Spleen (tissue), 11 donors: ENCODE data around the gene TANK. TPM values are rescaled to one million over a fixed set of nuclear protein-coding genes. Genes with fewer than 3 reads are reported as not detected.

Experiments used
- DNase-seq: peaks from one replicate; pipeline ENCODE4 v3.0.0-alpha.2; 2020
- H3K27ac ChIP-seq, 8 donors: fragments of 200-600 bp; sonication (generic) in 7 of 8; 1 replicate in 4 of 8; 2 replicates in 4 of 8; pipeline versions ENCODE4 v1.5.0 to v1.8.0; 2016 to 2021; ENCODE audit warnings: inconsistent platforms in 4 of 8, mild to moderate bottlenecking in 4 of 8, moderate library complexity in 1 of 8
- H3K27me3 ChIP-seq, 7 donors: fragments of 200-600 bp; sonication (generic) in 6 of 7; replicated peaks in 1 of 7; 1 replicate in 4 of 7; 2 replicates in 3 of 7; pipeline versions ENCODE4 v1.5.0 to v1.8.0; 2016 to 2021; ENCODE audit warnings: inconsistent platforms in 3 of 7, mild to moderate bottlenecking in 1 of 7
- H3K36me3 ChIP-seq, 6 donors: fragments of 200-600 bp; sonication (generic) in 5 of 6; 1 replicate in 4 of 6; 2 replicates in 2 of 6; pipeline versions ENCODE4 v1.5.0 to v1.8.0; 2016 to 2021; ENCODE audit warnings: inconsistent platforms in 2 of 6
- H3K4me1 ChIP-seq, 6 donors: fragments of 200-600 bp; sonication (generic) in 5 of 6; 1 replicate in 3 of 6; 2 replicates in 3 of 6; pipeline versions ENCODE4 v1.5.0 to v1.8.0; 2016 to 2021; ENCODE audit warnings: inconsistent platforms in 3 of 6
- H3K4me3 ChIP-seq, 8 donors: fragments of 200-600 bp; sonication (generic) in 7 of 8; 1 replicate in 4 of 8; 2 replicates in 4 of 8; pipeline versions ENCODE4 v1.5.0 to v1.8.0; 2016 to 2021; ENCODE audit warnings: inconsistent platforms in 4 of 8, mild to moderate bottlenecking in 4 of 8, moderate library complexity in 2 of 8
- H3K9me3 ChIP-seq, 8 donors: fragments of 200-600 bp; sonication (generic) in 7 of 8; 1 replicate in 4 of 8; 2 replicates in 4 of 8; pipeline versions ENCODE4 v1.5.0 to v1.8.0; 2016 to 2021; ENCODE audit warnings: inconsistent platforms in 4 of 8
- CTCF ChIP-seq, 11 experiments: fragments of 200-600 bp in 7 of 11; fragments of 450-650 bp in 4 of 11; sonication (generic) in 4 of 11; IDR thresholded peaks in 8 of 11; conservative IDR thresholded peaks in 3 of 11; 1 replicate in 7 of 11; 2 replicates in 4 of 11; pipeline versions ENCODE4 v1.4.0 to v1.8.0; 2016 to 2021; ENCODE audit warnings: antibody characterized with exemption in 11 of 11, inconsistent platforms in 4 of 11, mild to moderate bottlenecking in 1 of 11
- POLR2A ChIP-seq, 3 donors: fragments of 450-650 bp; IDR thresholded peaks; one replicate each; pipeline ENCODE4 v1.5.1; 2017; ENCODE audit warnings: antibody characterized with exemption in 3 of 3, mild to moderate bottlenecking in 1 of 3
- POLR2AphosphoS5 ChIP-seq, 3 donors: sonication (generic); formaldehyde crosslinking; IDR thresholded peaks; one replicate each; pipeline ENCODE4 v1.5.1; 2017; ENCODE audit warnings: antibody characterized with exemption in 3 of 3
- WGBS, 5 donors: extraction: QIAGEN DNeasy Blood & Tissue Kit in 3 of 5; methylation state at CpG; one replicate each; pipeline versions ENCODE4 v1.1.5 to v1.1.7; 2013 to 2018; 5-methylcytosine and 5-hydroxymethylcytosine counted together
- intact Hi-C: fragments of 100-400 bp; cut with DNase I; formaldehyde crosslinking; loops from one replicate; pipeline ENCODE4 v1.15.0; 2023; ENCODE audit warnings: low total_unique reads
- polyA plus RNA-seq, 3 donors: library from polyadenylated mRNA; stranded (reverse); fragments of 200-250 nt; gene quantifications; one replicate each; pipeline ENCODE4 v1.2.1, GENCODE V29; 2013
- total RNA-seq, 7 donors: library from RNA; depleted of rRNA in 3 of 7; stranded (reverse); fragments of >200 nt in 3 of 7; fragmentation: NEBNext Ultra II Directional in 4 of 7; extraction: Animal tissue kit (Norgen Biotek cat#: 25700) in 4 of 7; gene quantifications; one replicate each; pipeline versions ENCODE4 v1.1.0 to v1.2.1, GENCODE V29; 2016 to 2021
- donor health status: healthy with polysubstance abuse.
- donor health status: DM: no; HTN: no; CAD: no; lungs with moderate emphysema.
- donor health status: DM: no; HTN: no; CAD: no.
- donor health status: Bipolar disorder and iron deficiency.
- donor health status: healthy.
- donor health status: DM: no; HTN: no; CAD: no.
- donor health status: DM: yes; HTN: yes; CAD: no.

TANK gene
- total and polyA plus RNA-seq, 10 donors: 37.5 to 152 (median 120) TPM

DNA sequence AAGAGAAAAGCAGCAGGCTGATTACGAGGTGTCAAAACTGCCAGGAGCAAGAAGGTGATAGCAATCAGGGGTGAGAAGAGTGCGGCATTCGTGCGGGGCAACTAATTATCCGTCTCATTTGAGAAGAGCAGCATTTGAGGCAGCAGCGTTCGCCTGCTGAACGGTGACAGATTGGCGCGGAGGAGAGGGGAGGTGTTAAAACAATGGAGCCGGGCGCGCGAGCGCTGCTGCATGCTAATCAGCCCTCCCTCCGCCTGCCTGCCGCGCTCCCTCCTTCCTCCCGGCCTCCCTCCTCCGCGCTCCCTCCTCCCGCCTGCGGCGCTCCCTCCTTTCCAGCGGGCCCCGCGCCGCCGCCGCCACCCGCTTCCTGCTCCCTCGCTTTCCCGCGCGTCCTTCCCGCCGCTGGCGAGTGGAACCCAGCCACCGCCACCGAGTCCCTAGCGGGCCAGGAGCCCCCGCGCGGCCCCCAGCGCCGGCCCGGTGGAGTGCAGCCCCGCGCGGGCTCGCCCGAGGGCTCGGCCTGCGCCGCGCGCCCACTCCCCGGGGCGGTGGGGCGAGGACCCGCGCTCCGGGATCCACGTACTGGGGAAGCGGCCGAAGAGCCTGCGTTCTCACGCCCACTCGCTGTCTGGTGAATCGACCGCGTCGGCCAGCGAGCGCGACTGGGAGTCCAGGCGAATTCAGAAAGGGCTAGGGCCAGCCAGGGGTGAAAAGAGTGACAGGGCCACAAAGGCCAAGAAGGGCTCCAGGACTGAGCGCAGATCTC, 78.5 kb downstream of the TANK start:
- Histone ChIP-seq H3K36me3 (peaks cover 0 to 29% (median 0%) of the 10 kb centered on the region in 6 donors), H3K27ac (peak overlapping the region in 4 of 8 donors; percentile 32 to 70 (median 50)), H3K27me3 (peaks cover 0 to 19% (median 0%) of the 10 kb centered on the region in 7 donors), H3K9me3 (no peaks in the 10 kb centered on the region), H3K4me1 (peaks cover 12 to 46% (median 27%) of the 10 kb centered on the region in 6 donors), H3K4me3 (peak overlapping the region; percentile 39 to 81 (median 56))
- intact Hi-C loops: no loop called here
- no peak for TF ChIP-seq CTCF (IDR thresholded peaks at IDR 0.05 in 8 of 11, conservative IDR thresholded peaks at IDR 0.05 in 3 of 11)
- peak; percentile 10 to 75 (median 45) for TF ChIP-seq POLR2AphosphoS5 (IDR thresholded peaks at IDR 0.05)
- peak; percentile 88 for DNase-seq
- WGBS, 5 donors: 3 to 12% (median 3%) methylated on average over 43 to 78 of the region's 78 CpGs

DNA sequence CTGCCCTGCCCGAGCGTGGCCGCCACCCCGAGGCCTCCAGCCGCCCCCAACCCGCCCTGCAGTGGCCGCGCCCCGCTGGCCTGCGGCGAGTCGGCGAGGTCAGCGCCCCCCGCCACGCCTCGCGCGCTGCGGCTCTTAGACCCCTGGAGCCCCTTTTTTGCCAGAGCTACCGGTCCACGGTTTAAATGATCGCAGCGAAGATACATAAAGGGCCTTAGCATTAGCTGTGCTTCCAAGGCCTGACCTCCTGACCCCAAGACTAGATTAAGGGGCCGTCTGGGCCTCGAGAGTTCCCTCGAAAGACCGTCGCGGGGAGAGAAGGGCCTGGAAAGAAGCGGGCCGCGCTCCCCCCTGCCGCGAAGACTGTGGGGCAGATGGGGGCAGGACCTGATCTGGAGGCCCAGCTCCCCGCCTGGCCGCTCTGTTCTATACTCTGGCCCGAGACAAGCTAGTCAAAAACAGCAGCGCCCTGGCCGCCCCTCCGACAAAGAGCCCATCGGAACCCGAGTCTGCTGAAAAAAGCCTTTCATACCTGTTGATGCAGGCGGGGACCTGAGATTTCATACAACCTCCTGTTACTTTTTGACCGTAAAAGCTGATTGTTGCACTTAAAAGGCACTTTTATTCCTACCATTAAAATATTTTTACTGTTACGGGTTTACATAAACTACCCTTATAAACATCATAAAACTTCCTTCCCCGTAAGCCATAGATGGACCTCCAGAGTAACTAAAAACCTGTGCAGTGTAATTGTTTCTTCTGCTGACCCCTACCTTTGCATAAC, 79.3 kb downstream of the TANK start:
- H3K27me3 ChIP-seq: peaks cover 0 to 21% (median 0%) of the 10 kb centered on the region in 7 donors
- WGBS, 5 donors: 87 to 92% (median 89%) methylated on average over 44 to 47 of the region's 47 CpGs
- H3K27ac ChIP-seq: peak overlapping the region in 2 of 8 donors; percentile 53 to 70
- peak; percentile 71 for DNase-seq
- no peaks in the 10 kb centered on the region for H3K9me3 ChIP-seq
- peaks cover 12 to 50% (median 28%) of the 10 kb centered on the region in 6 donors for H3K4me1 ChIP-seq
- peaks cover 0 to 24% (median 0%) of the 10 kb centered on the region in 6 donors for H3K36me3 ChIP-seq
- peak overlapping the region in 6 of 8 donors; percentile 39 to 81 (median 56) for H3K4me3 ChIP-seq
- TF ChIP-seq POLR2A (IDR thresholded peaks at IDR 0.05): no peak
- no peak for TF ChIP-seq POLR2AphosphoS5 (IDR thresholded peaks at IDR 0.05)
- no peak for TF ChIP-seq CTCF (IDR thresholded peaks at IDR 0.05 in 8 of 11, conservative IDR thresholded peaks at IDR 0.05 in 3 of 11)
- intact Hi-C loops: no loop called here

GRCh38 chr2:161241894-161242293, 81.7 kb downstream of the TANK start:
- Histone ChIP-seq H3K4me3 (no peak overlapping the region), H3K27ac (peak overlapping the region in 1 of 8 donors; percentile 42), H3K4me1 (peaks cover 12 to 53% (median 34%) of the 10 kb centered on the region in 6 donors), H3K9me3 (no peaks in the 10 kb centered on the region), H3K27me3 (peaks cover 0 to 42% (median 0%) of the 10 kb centered on the region in 7 donors), H3K36me3 (peaks cover 0 to 4% (median 0%) of the 10 kb centered on the region in 6 donors)
- TF ChIP-seq POLR2AphosphoS5 (IDR thresholded peaks at IDR 0.05) (no peak), CTCF (IDR thresholded peaks at IDR 0.05 in 8 of 11, conservative IDR thresholded peaks at IDR 0.05 in 3 of 11) (no peak), POLR2A (IDR thresholded peaks at IDR 0.05) (no peak)
- intact Hi-C loops: no loop called here
- no peak for DNase-seq
- 43 to 67% (median 49%) methylated on average over 1 of the region's 1 CpG for WGBS, 5 donors
